ENCODE measurements around the gene ZBTB5.
"Not testable (repeated sequence)": the region's sequence is repeated elsewhere in the genome, so short reads cannot be mapped to it uniquely, and the experiment has no call there.

Gene ZBTB5

DNA sequence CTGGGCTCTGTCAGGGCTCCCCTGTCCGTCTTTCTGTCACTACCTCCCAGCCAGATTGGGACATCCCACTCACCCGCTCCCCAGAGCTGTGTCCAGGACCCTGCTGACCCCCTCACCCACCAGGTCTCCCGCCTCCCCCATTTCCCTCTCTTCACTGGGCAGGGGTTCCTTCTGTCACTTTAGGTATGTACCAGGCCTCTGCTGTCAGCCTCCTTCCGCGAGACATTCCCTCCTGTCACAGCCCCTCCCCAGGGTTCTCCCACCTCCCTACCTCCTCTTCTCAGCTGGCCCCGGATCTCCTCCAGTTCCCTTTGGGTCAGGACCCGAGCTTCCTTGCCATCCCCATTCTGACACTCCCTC is 21.0 kb upstream of the ZBTB5 start:
- DNase-seq (ENCODE audit: low read depth, low spot score) = no peak

DNA sequence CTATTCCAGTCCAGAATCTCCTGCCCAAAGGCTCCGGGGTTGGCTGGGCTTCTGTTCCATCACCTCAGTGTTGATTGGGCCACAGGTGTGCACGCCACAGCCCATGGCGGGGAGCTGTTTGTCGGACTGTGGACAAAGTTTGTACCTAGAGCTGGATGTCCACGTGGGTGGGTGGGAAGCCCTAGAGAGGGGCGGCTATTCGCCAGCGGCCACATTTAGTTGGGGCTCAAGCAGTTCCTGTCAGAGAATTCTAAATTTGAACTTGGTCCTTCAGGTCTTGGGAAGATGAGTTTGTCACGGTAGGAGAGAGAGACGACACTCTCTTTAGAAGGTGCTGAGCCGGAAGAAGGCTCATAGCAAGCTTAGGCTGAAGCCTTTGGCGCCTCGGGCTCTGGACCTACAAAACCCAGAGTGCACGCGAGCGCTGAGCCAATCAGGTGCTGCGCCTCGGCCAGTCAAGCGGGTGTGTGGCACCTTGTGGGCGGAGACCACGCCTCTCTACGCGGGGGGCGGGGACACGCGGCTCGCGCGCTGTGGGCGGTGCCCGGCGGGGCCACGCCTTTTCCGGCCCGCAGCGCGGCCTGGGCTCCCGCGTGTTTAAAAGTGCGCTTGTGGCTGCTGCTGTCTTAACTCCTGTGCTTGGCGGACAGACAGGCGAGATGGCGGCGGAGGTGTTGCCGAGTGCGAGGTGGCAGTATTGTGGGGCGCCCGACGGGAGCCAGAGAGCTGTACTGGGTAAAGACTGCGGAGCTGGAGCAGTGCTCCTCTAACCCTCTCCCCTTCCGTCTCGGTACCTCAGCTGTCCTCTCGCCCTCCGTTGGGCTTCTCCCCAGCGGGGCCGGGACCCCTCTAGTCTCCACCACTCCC is 20.4 kb upstream of the ZBTB5 start, which contains the start of gene POLR1E:
TSS of gene POLR1E (plus strand) at position 560 of the 867 bp plus-strand sequence. CDS start at position 660, 100 bp downstream.
- peak; percentile 91 for DNase-seq (ENCODE audit: low read depth, low spot score)

DNA sequence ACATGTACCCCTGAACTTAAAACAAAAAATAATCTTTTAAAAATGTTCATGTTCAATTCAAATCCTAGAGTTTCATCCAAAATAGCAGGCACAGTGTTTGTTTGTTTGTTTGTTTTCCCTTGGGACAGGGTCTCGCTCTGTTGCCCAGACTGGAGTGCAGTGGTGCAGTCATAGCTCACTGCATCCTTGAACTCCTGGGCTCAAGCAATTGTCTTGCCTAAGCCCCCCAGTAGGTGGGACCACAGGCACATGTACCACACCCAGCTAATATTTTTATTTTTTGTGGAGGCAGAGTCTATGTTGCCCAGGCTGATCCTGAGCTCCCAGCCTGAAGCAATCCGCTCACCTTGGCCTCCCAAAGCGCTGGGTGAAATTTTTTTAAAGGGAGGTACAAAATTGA is 15.5 kb upstream of the ZBTB5 start:
- no peak for DNase-seq (ENCODE audit: low read depth, low spot score)

DNA sequence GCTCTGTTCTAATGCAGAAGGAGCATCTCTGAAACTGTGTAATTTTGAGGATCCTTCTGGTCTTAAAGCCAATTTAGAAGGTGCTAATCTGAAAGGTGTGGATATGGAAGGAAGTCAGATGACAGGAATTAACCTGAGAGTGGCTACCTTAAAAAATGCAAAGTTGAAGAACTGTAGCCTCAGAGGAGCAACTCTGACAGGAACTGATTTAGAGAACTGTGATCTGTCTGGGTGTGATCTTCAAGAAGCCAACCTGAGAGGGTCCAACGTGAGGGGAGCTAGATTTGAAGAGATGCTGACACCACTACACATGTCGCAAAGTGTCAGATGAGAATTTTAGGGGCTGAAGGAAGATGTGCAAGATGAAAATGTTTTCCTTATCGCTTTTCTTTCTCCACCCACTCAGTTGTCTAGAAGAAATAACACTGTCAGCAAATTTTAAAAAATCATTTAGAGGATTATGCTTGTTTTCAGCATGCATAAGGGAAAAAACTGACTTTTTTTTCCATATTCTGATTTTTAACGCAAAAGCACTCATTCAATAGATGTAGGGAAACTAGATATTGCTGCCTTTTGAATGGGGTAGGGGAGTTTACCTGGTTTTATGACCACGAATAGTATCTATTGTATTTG is 12.9 kb upstream of the ZBTB5 start:
- not testable (repeated sequence) for DNase-seq (ENCODE audit: low read depth, low spot score)

DNA sequence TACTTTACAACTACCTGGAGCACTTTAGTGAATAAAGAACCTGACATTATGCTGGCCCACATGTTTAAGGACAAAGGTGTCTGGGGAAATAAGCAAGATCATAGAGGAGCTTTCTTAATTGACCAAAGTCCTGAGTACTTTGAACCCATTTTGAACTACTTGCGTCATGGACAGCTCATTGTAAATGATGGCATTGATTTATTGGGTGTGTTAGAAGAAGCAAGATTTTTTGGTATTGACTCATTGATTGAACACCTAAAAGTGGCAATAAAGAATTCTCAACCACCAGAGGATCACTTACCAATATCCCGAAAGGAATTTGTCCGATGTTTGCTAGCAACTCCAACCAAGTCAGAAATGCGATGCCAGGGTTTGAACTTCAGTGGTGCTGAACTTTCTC is 12.2 kb upstream of the ZBTB5 start:
- not testable (repeated sequence) for DNase-seq (ENCODE audit: low read depth, low spot score)

DNA sequence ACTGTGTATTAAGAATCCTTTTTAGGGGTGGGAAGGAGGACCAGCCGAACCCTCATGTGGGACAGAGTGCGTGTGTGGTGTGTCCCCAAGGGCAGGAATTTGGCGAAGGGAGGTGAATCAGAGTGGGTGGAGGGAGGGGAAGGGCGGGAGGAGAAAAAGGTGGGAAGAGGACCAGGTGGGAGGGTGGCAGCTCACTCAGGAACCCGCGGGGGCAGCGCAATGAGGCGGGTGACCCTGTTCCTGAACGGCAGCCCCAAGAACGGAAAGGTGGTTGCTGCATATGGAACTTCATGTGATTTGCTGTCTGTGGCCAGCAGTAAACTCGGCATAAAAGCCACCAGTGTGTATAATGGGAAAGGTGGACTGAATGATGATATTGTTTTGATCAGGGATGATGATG is 11.7 kb upstream of the ZBTB5 start:
- no peak for DNase-seq (ENCODE audit: low read depth, low spot score)

DNA sequence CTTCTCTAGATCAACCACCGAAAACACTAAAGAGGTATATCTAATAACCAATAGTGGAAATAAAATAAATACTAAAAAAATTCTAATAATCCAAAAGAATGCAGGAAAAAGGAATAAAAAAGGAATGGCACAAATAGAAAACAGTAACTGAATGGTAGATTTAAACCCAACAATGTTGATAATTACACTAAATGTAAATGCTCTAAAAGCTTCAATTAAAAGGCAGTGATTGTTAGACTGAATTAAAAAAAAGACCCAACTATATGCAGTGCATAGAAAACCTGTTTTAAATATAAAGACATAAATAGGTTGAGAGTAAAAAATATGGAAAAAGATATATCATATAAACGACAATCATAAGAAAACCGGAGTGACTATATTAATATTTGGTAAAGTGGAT is 9.2 kb upstream of the ZBTB5 start:
- DNase-seq (ENCODE audit: low read depth, low spot score) = no peak

DNA sequence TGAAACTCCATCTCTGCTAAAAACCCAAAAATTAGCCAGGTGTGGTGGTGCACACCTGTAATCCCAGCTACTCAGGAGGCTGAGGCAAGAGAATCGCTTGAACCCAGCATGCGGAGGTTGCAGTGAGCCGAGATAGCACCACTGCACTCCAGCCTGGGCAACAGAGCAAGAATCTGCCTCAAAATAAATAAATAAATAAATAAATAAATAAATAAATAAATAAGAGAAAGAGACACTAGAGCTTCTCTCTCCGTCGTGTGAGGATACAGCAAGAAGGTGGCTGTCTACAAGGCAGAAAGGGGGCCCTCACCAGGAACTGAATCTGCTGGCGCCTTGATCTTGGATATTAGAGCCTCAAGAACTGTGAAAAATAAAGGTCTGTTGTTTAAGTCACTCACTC is 8.7 kb upstream of the ZBTB5 start:
- DNase-seq (ENCODE audit: low read depth, low spot score) = not testable (repeated sequence)

DNA sequence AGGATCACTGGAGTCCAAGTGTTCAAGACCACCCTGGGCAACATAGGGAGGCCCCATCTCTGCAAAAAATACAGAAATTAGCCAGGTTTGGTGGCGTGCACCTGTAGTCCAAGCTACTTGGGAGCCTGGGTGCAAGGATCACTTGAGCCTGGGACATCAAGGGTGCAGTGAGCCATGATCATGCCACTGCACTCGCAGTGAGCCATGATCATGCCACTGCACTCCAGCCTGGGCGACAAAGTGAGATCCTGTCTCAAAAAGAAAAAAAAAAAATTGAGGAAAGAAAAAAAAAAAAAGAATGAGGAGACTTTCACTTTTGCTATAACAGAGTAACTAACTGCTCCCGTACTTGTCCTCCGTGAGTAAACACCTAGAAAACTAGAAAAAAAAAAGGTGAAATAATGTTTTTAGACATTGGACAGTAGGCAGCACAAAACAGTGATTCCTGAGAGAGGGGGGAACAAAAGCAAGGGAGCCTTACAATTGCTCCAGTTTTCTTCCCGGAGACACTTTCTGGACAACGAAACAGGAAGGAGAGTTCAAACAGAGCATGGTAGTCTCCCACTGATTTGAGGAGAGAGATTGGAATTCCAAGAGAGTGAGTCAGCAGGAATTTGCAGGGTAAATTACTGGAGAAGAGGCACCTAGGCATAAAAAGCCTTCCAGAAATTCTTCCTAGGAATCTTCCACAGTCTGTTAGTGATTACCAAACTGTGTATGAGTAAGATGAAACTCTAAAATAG is 6.9 kb upstream of the ZBTB5 start:
- no peak for DNase-seq (ENCODE audit: low read depth, low spot score)

DNA sequence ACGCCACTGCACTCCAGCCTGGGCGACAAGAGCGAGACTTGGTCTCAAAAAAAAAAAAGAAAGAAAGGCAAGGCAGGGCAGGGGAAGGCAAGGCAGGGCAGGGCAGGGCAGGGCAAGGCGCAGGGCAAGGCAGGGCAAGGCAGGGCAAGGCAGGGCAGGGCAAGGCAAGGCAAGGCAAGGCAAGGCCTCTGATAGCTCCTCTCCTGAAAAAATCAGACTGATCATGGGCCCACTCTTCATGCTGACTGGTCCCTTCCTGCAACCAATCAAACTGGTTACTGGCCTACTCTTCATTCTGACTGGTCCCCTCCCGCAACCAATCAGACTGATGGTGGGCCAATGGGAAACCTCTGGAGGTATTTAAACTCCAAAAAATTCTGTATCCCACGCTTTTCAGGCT is 3.4 kb upstream of the ZBTB5 start:
- DNase-seq (ENCODE audit: low read depth, low spot score) = no peak

DNA sequence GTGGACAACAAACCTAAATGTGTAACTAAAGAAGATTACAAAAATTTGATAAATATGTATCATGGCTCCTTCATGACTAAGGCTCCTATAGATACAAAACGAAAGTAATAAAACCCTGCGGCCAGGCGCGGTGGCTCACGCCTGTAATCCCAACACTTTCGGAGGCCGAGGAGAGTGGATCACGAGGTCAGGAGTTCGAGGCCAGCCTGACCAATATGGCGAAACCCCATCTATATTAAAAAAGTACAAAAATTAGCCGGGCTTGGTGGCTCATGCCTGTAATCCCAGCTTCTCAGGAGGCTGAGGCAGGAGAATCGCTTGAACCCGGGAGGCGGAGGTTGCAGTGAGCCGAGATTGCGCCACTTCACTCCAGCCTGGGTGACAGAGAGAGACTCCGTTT is 2.3 kb upstream of the ZBTB5 start:
- not testable (repeated sequence) for DNase-seq (ENCODE audit: low read depth, low spot score)

DNA sequence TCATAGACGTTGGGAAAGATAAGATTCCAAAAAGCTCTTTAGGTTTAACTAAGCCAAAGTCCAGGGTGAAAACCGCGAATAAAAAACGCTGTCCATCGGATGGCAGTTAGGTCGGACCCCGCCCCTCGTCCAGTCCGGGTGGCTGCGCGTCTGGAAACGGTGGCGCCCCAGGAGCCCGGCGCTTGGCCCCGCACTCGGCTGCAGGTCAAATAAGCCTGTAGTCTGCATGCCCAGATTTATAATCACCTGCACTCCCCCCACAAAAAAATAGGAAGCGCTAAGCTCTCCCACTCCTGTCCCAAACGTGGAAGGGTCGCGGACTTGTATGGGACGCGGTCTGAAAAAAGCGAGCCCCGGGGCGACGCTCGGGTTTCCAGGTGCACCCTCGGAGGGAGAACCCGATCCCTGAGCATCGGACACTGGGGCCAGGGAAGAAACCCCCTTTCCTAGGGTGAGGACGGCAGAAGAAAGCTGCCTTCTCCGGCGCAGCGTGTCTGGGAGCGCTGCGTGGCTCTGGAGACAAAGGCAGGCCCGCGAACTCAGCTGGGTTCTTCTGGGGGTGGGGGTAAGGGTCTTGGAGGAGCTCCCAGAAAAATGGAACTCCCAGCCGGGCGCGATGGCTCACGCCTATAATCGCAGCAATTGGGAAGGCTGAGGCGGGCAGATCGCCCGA is 923 bp upstream of the ZBTB5 start:
- no peak for DNase-seq (ENCODE audit: low read depth, low spot score)

DNA sequence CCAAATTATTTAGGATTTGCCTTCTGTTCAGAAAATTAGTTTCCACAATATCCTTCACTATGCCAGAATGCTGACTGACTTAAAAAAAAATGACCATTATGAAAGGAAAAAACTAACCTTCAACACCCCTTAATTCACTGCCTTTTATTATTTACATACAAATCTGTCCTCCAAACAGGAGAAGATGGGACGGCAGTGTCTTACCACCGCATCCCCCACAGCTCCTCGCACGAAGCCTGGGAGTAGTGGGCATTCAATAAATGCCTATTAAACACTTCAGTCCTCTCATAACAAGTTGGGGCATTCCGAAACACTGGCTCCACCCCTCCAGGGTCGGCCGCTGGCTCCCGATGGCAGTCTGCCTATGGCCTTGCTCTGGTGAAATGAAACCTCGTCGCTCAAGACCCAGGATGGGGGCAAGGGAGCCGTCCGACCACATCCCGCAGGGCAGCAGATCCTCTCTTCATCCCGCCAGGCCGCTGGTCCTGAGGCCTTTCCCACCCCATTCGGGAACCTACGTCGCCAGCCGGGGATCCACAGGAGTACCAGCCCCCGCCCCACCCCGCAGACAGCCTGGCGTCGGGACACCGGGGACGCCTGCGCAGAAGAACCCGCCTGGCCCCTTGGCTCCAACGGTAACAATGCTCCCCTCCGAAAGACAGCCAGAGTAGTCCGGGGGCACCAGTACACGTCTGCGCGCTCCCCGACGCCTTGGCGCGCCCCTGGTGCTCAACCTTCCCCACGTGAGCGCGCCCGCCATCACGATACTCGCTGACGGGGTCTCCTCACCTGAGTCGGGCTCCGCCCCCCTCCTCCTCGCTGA is 613 bp downstream of the ZBTB5 start:
- peak; percentile 71 for DNase-seq (ENCODE audit: low read depth, low spot score)

DNA sequence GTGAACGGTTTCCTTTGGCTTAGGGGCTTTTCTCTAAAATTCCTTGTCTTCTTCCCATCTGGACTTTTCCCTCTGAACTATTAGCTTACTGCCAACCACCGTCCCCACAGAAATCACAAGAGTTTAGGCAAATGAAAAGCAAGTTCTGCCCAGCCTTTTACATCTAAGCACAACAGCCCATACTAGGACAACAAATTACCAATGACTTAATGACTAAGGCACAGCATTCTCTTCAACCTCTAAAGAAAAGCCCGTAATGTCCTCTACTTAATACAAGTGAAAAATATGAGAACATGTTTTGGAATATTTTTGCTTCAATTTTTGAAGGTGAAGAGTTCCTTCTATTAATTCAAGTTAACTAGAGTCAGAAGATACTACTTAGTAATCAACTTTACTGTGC is 1.2 kb downstream of the ZBTB5 start:
- DNase-seq (ENCODE audit: low read depth, low spot score) = no peak

DNA sequence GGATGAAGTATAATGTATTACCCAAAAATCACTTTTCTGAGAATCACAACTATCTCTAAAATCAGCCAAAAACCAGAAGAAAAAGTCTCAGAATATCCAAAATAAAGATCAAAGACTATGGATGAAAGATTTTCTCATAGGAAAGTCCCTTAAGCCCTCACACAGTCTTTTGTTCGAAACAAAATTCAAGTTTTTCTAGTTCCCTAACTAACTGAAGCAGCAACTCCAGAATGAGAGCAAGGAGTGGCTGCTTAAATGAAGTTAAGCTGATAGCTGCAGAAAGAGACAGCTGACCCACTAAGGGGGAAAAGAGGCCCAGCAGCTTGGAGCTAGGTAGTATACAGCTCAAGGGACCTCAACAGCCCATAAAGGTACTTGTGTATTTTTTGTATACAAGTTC is 8.4 kb downstream of the ZBTB5 start:
- no peak for DNase-seq (ENCODE audit: low read depth, low spot score)

DNA sequence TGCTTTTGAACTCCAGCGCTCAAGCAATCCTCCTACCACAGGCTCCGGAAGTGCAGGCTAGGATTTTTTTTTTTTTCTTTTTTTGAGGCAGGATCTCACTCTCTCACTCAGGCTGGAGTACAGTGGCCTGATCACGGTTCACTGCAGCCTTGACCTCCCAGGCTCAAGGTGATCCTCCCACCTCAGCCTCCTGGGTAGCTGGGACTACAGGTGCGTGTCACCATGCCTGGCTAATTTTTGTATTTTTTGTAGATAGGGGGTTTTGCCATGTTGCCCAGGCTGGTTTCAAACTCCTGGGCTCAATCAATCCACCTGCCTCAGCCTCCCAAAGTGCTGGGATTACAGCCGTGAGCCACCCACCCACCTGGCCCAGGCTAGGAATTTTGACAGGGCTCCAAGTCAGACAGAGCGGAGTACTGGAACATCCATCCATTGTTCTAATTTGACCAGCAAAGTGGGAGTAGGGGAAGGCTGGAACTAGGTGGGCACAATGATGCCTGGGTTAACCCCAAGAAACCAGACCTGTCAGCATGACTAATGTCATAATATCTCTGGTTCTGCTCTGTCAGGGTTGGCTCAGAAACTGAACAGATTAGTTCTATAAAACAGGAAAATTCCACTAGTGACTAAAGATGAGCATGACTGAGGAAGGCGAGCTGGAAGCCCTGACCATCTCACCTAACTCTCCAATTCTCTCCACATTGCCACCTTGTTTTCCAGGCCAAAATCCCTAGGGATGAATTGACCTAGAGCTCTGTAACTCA is 9.2 kb downstream of the ZBTB5 start:
- no peak for DNase-seq (ENCODE audit: low read depth, low spot score)

DNA sequence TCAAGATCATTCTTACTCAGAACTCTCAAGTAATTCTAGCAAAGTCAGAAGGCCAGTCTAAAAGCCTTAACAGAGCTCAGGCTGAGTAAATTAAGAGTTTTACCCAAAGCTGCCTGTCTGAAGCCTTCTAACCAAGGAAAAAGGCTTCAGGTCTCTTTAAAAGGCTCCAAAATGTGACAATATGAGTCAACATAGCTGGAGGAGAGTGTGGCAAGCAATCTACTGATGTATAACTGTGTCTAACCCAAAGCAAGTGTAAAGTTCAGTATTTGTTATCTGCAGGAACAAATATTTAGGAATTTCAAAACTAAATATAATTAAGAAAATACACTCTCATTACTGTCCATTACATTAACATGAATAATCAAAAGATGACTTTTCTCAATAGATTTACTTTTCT is 11.0 kb downstream of the ZBTB5 start:
- DNase-seq (ENCODE audit: low read depth, low spot score) = no peak

DNA sequence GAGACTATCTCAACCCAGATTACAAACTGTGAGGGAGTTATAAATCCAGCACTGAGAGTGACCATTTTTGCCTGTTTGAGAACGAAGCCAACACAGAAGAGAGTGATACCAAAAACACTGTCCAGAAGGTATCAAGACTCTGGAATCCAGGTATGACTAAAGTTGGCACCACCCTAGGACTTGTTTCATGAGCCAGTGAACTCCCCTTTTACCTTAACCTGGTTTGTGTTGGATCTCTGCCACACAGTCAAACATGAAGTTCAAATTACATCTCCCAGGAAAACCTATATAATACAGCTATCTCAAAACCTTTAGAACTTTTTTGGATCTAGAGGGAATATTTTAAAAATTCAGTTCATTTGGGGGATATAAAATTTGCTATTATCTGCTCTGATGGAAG is 11.4 kb downstream of the ZBTB5 start:
- no peak for DNase-seq (ENCODE audit: low read depth, low spot score)

DNA sequence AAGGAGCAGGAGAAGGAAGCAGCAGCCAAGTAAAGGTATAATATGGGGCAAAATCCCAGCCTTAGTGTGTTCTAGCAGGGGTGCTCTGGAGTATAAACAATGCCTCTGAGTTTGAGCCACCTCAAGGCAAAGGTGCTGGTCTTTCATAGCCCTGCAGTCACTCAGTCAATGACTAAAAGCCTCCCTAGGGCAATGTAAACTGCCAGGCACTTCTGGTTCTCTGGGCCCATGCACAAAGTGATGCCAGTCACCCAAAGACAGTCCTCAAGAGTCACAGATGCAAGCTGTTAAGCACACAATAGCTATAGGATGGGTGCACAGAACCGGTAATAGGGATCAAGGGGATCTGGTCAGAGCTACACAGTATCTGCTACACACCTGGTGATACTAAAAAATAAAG is 12.6 kb downstream of the ZBTB5 start:
- no peak for DNase-seq (ENCODE audit: low read depth, low spot score)

DNA sequence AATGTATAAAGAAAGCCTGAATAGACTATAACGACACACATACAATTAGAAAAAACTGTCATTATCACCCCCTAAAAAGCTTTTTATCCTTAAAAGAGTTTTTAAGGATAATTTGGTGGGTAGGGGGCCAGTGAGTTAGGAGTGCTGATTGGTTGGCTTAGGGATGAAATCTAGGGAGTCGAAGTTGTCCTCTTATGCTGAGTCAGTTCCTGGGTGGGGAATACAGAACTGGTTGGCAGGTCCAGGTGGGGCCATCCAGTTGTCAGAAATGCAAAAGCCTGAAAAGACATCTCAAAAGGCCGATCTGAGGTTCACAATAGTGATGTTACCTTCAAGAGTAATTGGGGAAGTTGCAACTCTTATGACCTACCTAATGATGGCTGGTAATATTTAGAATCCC is 13.6 kb downstream of the ZBTB5 start:
- no peak for DNase-seq (ENCODE audit: low read depth, low spot score)

Measured in activated naive CD8-positive, alpha-beta T cell treated with anti-CD3 and anti-CD28 coated beads, Interleukin-2, amount 50 U/mL, for 16 hours (primary cell).